Liver (tissue), 9 donors: Measurements from ENCODE around the gene MSH5. TPM values are rescaled to one million over a fixed set of nuclear protein-coding genes. Genes with fewer than 3 reads are reported as not detected.

Experiments
- DNase-seq: peaks from one replicate; pipeline ENCODE4 v3.0.0-alpha.2; 2017; ENCODE audit warnings: low spot score
- H3K27ac ChIP-seq, 2 donors: one replicate each; pipeline ENCODE4 v1.7.0; 2013; ENCODE audit warnings: inconsistent platforms in 2 of 2, low read length in 2 of 2, control low read depth in 1 of 2, low read depth in 1 of 2, mild to moderate bottlenecking in 1 of 2
- H3K27me3 ChIP-seq, 4 donors: one replicate each; pipeline versions ENCODE4 v1.6.1 to v1.7.0; 2013; ENCODE audit warnings: low read length in 3 of 4, inconsistent platforms in 1 of 4, mild to moderate bottlenecking in 1 of 4, moderate library complexity in 1 of 4; ENCODE audit not compliant: control insufficient read depth in 4 of 4, insufficient read depth in 4 of 4
- H3K36me3 ChIP-seq, 4 donors: one replicate each; pipeline versions ENCODE4 v1.6.1 to v1.7.0; 2013; ENCODE audit warnings: low read length in 3 of 4, mild to moderate bottlenecking in 3 of 4, low read depth in 1 of 4, moderate library complexity in 1 of 4; ENCODE audit not compliant: control insufficient read depth in 4 of 4, insufficient read depth in 3 of 4
- H3K4me1 ChIP-seq, 4 donors: one replicate each; pipeline versions ENCODE4 v1.6.1 to v1.7.0; 2013; ENCODE audit warnings: low read length in 3 of 4, mild to moderate bottlenecking in 3 of 4, moderate library complexity in 1 of 4; ENCODE audit not compliant: control insufficient read depth in 4 of 4, insufficient read depth in 4 of 4
- H3K4me3 ChIP-seq, 3 donors: one replicate each; pipeline versions ENCODE4 v1.6.1 to v1.7.0; 2013; ENCODE audit warnings: low read length in 3 of 3, control low read depth in 1 of 3, low read depth in 1 of 3, mild to moderate bottlenecking in 1 of 3
- H3K9ac ChIP-seq, 2 donors: one replicate each; pipeline ENCODE4 v1.7.0; 2013; ENCODE audit warnings: low read length in 2 of 2, mild to moderate bottlenecking in 2 of 2, moderate library complexity in 2 of 2, control low read depth in 1 of 2, low read depth in 1 of 2
- H3K9me3 ChIP-seq, 4 donors: one replicate each; pipeline versions ENCODE4 v1.6.1 to v1.7.0; 2013; ENCODE audit warnings: low read length in 3 of 4; ENCODE audit not compliant: control insufficient read depth in 4 of 4
- CTCF ChIP-seq: fragments of 150-350 bp; IDR thresholded peaks from 2 replicates; pipeline ENCODE4 v1.5.1; 2017; ENCODE audit warnings: improper control_type of control experiment, low read depth, low read length; ENCODE audit not compliant: missing input control
- EGR1 ChIP-seq, 2 donors: IDR thresholded peaks; 2 replicates each; pipeline ENCODE4 v1.6.1; 2016 to 2018; ENCODE audit warnings: antibody characterized with exemption in 2 of 2, low read depth in 2 of 2
- GABPA ChIP-seq, 2 donors: IDR thresholded peaks in 1 of 2; conservative IDR thresholded peaks in 1 of 2; 2 replicates each; pipeline ENCODE4 v1.6.1; 2016; ENCODE audit warnings: antibody characterized with exemption in 2 of 2, mild to moderate bottlenecking in 1 of 2, moderate library complexity in 1 of 2
- HNF4A ChIP-seq, 2 donors: conservative IDR thresholded peaks; 2 replicates each; pipeline ENCODE4 v1.6.1; 2016; ENCODE audit warnings: antibody characterized with exemption in 2 of 2, mild to moderate bottlenecking in 2 of 2
- HNF4G ChIP-seq: IDR thresholded peaks from 2 replicates; pipeline ENCODE4 v1.6.1; 2016; ENCODE audit warnings: antibody characterized with exemption
- JUND ChIP-seq, 2 donors: IDR thresholded peaks; 2 replicates each; pipeline ENCODE4 v1.6.1; 2016; ENCODE audit warnings: antibody characterized with exemption in 2 of 2
- NR2F2 ChIP-seq: IDR thresholded peaks from 2 replicates; pipeline ENCODE4 v1.6.1; 2016; ENCODE audit warnings: antibody characterized with exemption
- RAD21 ChIP-seq, 2 donors: IDR thresholded peaks; 2 replicates each; pipeline ENCODE4 v1.6.1; 2016; ENCODE audit warnings: antibody characterized with exemption in 2 of 2, mild to moderate bottlenecking in 2 of 2
- RXRA ChIP-seq, 2 donors: IDR thresholded peaks; 2 replicates each; pipeline ENCODE4 v1.6.1; 2017 to 2018; ENCODE audit warnings: antibody characterized with exemption in 2 of 2, mild to moderate bottlenecking in 1 of 2
- SP1 ChIP-seq: IDR thresholded peaks from 2 replicates; pipeline ENCODE4 v1.6.1; 2018; ENCODE audit warnings: antibody characterized with exemption, mild to moderate bottlenecking
- TAF1 ChIP-seq: conservative IDR thresholded peaks from 2 replicates; pipeline ENCODE4 v1.6.1; 2016; ENCODE audit warnings: antibody characterized with exemption, mild to moderate bottlenecking
- YY1 ChIP-seq: IDR thresholded peaks from 2 replicates; pipeline ENCODE4 v1.6.1; 2016; ENCODE audit warnings: antibody characterized with exemption, mild to moderate bottlenecking
- ZBTB33 ChIP-seq: IDR thresholded peaks from 2 replicates; pipeline ENCODE4 v1.6.1; 2016; ENCODE audit warnings: antibody characterized with exemption
- WGBS: extraction: QIAGEN DNeasy Blood & Tissue Kit; methylation state at CpG from one replicate; pipeline ENCODE4 v1.1.7; 2013; 5-methylcytosine and 5-hydroxymethylcytosine counted together
- polyA plus RNA-seq, 2 donors: library from polyadenylated mRNA; stranded (reverse) in 1 of 2; unstranded in 1 of 2; fragments of 200-250 nt in 1 of 2; fragments of >200 nt in 1 of 2; fragmentation: Nextera tagmentation in 1 of 2; extraction: Ambion mirVana in 1 of 2; gene quantifications; one replicate each; pipeline versions ENCODE4 v1.2.1 to v1.2.3, GENCODE V29; 2013 to 2015
- total RNA-seq, 2 donors: library from RNA; depleted of rRNA; stranded (reverse); fragments of >200 nt; gene quantifications; one replicate each; pipeline ENCODE4 v1.2.3, GENCODE V29; 2014
- TF ChIP-seq, protein P1 (sequence below): IDR thresholded peaks from 2 replicates; pipeline ENCODE4 v1.6.1; 2016; ENCODE audit warnings: antibody characterized with exemption, mild to moderate bottlenecking
- donor health status: healthy.
- donor health status: healthy.
- donor health status: healthy.
- donor health status: healthy.
- donor health status: healthy.

MSH5 gene
- total and polyA plus RNA-seq, 4 donors: 1.2 to 6.4 (median 4.0) TPM

- over 99% methylated on average over 2 of the region's 2 CpGs for WGBS
- H3K4me1 ChIP-seq: no peaks in the 10 kb centered on the region
- no peaks in the 10 kb centered on the region for H3K36me3 ChIP-seq
- H3K9me3 ChIP-seq: no peaks in the 10 kb centered on the region
- no peak overlapping the region for H3K27ac ChIP-seq
- TF ChIP-seq, protein P1, sequence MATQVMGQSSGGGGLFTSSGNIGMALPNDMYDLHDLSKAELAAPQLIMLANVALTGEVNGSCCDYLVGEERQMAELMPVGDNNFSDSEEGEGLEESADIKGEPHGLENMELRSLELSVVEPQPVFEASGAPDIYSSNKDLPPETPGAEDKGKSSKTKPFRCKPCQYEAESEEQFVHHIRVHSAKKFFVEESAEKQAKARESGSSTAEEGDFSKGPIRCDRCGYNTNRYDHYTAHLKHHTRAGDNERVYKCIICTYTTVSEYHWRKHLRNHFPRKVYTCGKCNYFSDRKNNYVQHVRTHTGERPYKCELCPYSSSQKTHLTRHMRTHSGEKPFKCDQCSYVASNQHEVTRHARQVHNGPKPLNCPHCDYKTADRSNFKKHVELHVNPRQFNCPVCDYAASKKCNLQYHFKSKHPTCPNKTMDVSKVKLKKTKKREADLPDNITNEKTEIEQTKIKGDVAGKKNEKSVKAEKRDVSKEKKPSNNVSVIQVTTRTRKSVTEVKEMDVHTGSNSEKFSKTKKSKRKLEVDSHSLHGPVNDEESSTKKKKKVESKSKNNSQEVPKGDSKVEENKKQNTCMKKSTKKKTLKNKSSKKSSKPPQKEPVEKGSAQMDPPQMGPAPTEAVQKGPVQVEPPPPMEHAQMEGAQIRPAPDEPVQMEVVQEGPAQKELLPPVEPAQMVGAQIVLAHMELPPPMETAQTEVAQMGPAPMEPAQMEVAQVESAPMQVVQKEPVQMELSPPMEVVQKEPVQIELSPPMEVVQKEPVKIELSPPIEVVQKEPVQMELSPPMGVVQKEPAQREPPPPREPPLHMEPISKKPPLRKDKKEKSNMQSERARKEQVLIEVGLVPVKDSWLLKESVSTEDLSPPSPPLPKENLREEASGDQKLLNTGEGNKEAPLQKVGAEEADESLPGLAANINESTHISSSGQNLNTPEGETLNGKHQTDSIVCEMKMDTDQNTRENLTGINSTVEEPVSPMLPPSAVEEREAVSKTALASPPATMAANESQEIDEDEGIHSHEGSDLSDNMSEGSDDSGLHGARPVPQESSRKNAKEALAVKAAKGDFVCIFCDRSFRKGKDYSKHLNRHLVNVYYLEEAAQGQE: no peak
- no peak for TF ChIP-seq YY1
- no peak overlapping the region for H3K4me3 ChIP-seq
- no peak overlapping the region for H3K9ac ChIP-seq
- no peak for DNase-seq
- no peaks in the 10 kb centered on the region for H3K27me3 ChIP-seq
Observed at GRCh38 chr6:31758281-31758680, 18.5 kb downstream of the MSH5 start.

- H3K27ac ChIP-seq: no peak overlapping the region
- no peaks in the 10 kb centered on the region for H3K36me3 ChIP-seq
- TF ChIP-seq CTCF (no peak), TAF1 (no peak), SP1 (no peak), NR2F2 (no peak)
- 94% methylated on average over 5 of the region's 5 CpGs for WGBS
- no peaks in the 10 kb centered on the region for H3K4me1 ChIP-seq
- no peak for DNase-seq
- no peak overlapping the region for H3K9ac ChIP-seq
- H3K27me3 ChIP-seq: no peaks in the 10 kb centered on the region
- H3K9me3 ChIP-seq: no peaks in the 10 kb centered on the region
- H3K4me3 ChIP-seq: no peak overlapping the region
Observed at GRCh38 chr6:31760790-31761189, 21.0 kb downstream of the MSH5 start.

DNA sequence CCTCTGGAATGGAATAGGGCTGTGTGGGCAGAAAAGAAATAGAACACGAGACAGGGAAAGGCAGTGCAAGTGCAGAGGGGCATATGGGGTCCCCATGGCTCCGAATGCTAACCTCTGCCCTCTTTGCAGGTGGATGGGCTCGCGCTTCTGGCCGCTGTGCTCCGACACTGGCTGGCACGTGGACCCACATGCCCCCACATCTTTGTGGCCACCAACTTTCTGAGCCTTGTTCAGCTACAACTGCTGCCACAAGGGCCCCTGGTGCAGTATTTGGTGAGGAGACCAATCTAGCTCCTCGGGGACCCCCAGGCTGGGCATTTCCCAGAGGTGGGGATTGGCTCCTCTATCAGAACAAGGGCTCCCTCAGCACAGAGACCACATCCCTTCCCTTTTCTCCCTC is 21.5 kb downstream of the MSH5 start:
- Histone ChIP-seq H3K9me3 (no peaks in the 10 kb centered on the region), H3K27me3 (no peaks in the 10 kb centered on the region), H3K36me3 (no peaks in the 10 kb centered on the region), H3K9ac (no peak overlapping the region), H3K27ac (no peak overlapping the region), H3K4me1 (no peaks in the 10 kb centered on the region), H3K4me3 (no peak overlapping the region)
- 97% methylated on average over 8 of the region's 8 CpGs for WGBS
- TF ChIP-seq YY1 (no peak), GABPA (IDR thresholded peaks at IDR 0.05 in 1 of 2, conservative IDR thresholded peaks at IDR 0.05 in 1 of 2) (no peak), TAF1 (no peak), RAD21 (IDR thresholded peaks at IDR 0.05) (no peak), CTCF (no peak), RXRA (IDR thresholded peaks at IDR 0.05) (no peak), ZBTB33 (no peak), EGR1 (IDR thresholded peaks at IDR 0.05; ENCODE audit: low read depth in 2 of 2) (no peak), HNF4G (no peak), HNF4A (conservative IDR thresholded peaks at IDR 0.05) (no peak), JUND (IDR thresholded peaks at IDR 0.05) (no peak)
- no peak for DNase-seq
